Measurements from ENCODE around the gene EPN2. TPM values are rescaled to one million over a fixed set of nuclear protein-coding genes. Genes with fewer than 3 reads are reported as not detected.

Gene EPN2
- polyA plus RNA-seq, 1 donor (not counting 4 experiments of a cell fraction or from before 2014, with no cell fraction given), result 30.2 TPM

DNA sequence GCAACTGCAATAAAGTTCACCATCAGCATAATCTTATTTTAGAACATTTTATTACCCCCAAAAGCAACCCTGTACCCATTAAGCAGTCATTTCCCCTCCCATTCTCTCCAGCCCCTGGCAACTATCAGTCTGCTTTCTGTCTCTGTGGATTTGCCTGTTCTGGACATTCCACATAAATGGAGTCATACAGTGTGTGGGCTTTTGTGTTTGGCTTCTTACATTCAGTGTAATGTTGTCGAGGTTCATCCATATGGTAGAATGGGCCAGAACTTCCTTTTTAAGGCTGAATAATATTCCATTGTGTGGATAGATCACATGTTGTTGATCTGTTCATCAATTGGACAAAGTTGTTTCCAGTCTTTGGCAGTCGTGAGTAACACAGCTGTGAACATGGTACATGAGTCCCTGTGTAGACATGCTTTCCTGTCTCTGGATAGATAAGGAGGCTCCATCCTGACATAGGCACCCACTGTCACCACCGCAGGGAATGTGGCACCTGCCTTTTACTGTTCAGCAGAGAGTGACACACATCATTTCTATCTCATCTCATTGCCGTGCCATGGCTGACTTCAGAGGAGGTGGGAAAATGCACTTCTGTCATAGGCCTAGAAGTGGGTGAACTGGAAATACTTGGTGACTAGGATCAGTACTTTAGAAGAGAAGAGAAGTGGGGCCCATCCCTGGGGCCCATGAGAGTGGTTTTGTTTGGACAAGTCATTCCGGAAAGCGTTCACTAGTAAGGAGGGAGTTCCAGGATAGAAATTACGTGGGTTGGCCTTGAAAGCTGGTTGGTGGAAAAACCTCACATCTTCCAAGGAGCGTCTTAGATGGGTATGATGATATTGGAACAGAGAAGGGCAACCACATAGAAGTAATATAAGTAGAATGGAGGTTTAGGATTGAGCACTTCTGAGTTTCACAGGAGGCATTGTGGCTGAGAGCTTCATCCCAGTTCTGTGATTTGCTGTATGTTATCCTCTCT lies 25.8 kb downstream of the EPN2 start:
- Histone ChIP-seq H3K4me2 (ENCODE audit: control insufficient read depth, extremely low read depth, insufficient read depth, low read depth, low read length) (peak overlapping the region; percentile 57), H3K27me3 (ENCODE audit: control insufficient read depth, extremely low read depth, insufficient read depth, low read length) (no peaks in the 10 kb centered on the region), H3K9ac (ENCODE audit: control insufficient read depth, extremely low read depth, insufficient read depth, low read length) (peak overlapping the region; percentile 10), H3K9me3 (ENCODE audit: control insufficient read depth, low read depth, low read length) (no peaks in the 10 kb centered on the region), H3K4me3 (ENCODE audit: control insufficient read depth in 2 of 3, extremely low read depth in 1 of 3, insufficient read depth in 2 of 3, low read depth in 1 of 3, low read length in 3 of 3) (no peak overlapping the region), H2AFZ (ENCODE audit: control insufficient read depth, low read length) (no peak overlapping the region), H3K4me1 (ENCODE audit: control insufficient read depth, extremely low read depth, insufficient read depth, low read length) (peaks cover 30% of the 10 kb centered on the region), H3K79me2 (ENCODE audit: control insufficient read depth, insufficient read depth, low read length) (peaks cover 53% of the 10 kb centered on the region), H3K27ac (ENCODE audit: control insufficient read depth, insufficient read depth, low read length) (peak overlapping the region; percentile 82), H3K36me3 (ENCODE audit: control insufficient read depth in 2 of 2, extremely low read depth in 1 of 2, insufficient read depth in 2 of 2, low read length in 2 of 2) (peaks cover 2% of the 10 kb centered on the region in 2 experiments), H4K20me1 (ENCODE audit: control insufficient read depth, extremely low read depth, insufficient read depth, low read length) (peaks cover 12% of the 10 kb centered on the region), H3K9me1 (ENCODE audit: control insufficient read depth, extremely low read depth, insufficient read depth, low read length) (peaks cover 10% of the 10 kb centered on the region)
- dilution Hi-C loops (cut with MboI; ENCODE audit: extremely low pct_ligation_motif_present, low sequenced_read_pairs), result no loop called here
- FAIRE-seq (peak; percentile 71), DNase-seq (ENCODE audit: low read depth, low spot score) (no peak)
- TF ChIP-seq EZH2 (IDR thresholded peaks at IDR 0.05; ENCODE audit: low read length) (no peak), CTCF (optimal IDR thresholded peaks at IDR 0.05 in 1 of 3, IDR thresholded peaks at IDR 0.05 in 1 of 3, conservative IDR thresholded peaks at IDR 0.05 in 1 of 3; ENCODE audit: extremely low read depth in 1 of 3, insufficient read depth in 2 of 3, low read length in 3 of 3) (no peak)

DNA sequence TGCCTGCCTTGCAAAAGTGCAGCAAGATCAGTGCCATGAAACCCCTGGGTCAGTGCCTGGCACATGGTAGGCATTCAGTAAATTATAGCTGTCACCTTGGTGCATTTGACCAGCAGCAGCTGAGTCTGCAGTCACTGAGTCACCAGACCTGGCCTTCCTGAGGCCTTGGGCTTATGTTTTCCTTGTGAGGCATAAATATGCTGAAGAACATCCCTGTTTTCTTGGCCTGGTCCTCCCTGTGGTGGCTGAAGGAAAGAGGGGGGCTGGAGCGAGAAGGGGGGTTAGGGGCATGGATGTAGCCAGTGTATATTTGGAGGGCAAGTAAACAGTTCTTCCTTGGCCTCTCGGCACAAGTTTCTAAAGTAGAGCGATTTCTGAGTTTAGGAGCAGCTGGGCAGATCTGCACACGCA lies 26.5 kb downstream of the EPN2 start:
- Histone ChIP-seq H3K4me1 (ENCODE audit: control insufficient read depth, extremely low read depth, insufficient read depth, low read length) (peaks cover 30% of the 10 kb centered on the region), H3K9ac (ENCODE audit: control insufficient read depth, extremely low read depth, insufficient read depth, low read length) (peak overlapping the region; percentile 10), H4K20me1 (ENCODE audit: control insufficient read depth, extremely low read depth, insufficient read depth, low read length) (peaks cover 12% of the 10 kb centered on the region), H3K4me2 (ENCODE audit: control insufficient read depth, extremely low read depth, insufficient read depth, low read depth, low read length) (peak overlapping the region; percentile 57), H3K36me3 (ENCODE audit: control insufficient read depth in 2 of 2, extremely low read depth in 1 of 2, insufficient read depth in 2 of 2, low read length in 2 of 2) (peaks cover 2 to 3% of the 10 kb centered on the region in 2 experiments), H2AFZ (ENCODE audit: control insufficient read depth, low read length) (no peak overlapping the region), H3K79me2 (ENCODE audit: control insufficient read depth, insufficient read depth, low read length) (peaks cover 47% of the 10 kb centered on the region), H3K4me3 (ENCODE audit: control insufficient read depth in 2 of 3, extremely low read depth in 1 of 3, insufficient read depth in 2 of 3, low read depth in 1 of 3, low read length in 3 of 3) (no peak overlapping the region), H3K9me1 (ENCODE audit: control insufficient read depth, extremely low read depth, insufficient read depth, low read length) (peaks cover 5% of the 10 kb centered on the region), H3K27me3 (ENCODE audit: control insufficient read depth, extremely low read depth, insufficient read depth, low read length) (no peaks in the 10 kb centered on the region), H3K9me3 (ENCODE audit: control insufficient read depth, low read depth, low read length) (no peaks in the 10 kb centered on the region), H3K27ac (ENCODE audit: control insufficient read depth, insufficient read depth, low read length) (peak overlapping the region; percentile 82)
- FAIRE-seq (peak; percentile 71), DNase-seq (ENCODE audit: low read depth, low spot score) (no peak)
- dilution Hi-C loops (cut with MboI; ENCODE audit: extremely low pct_ligation_motif_present, low sequenced_read_pairs), result no loop called here
- TF ChIP-seq EZH2 (IDR thresholded peaks at IDR 0.05; ENCODE audit: low read length), result no peak
- TF ChIP-seq CTCF (optimal IDR thresholded peaks at IDR 0.05 in 1 of 3, IDR thresholded peaks at IDR 0.05 in 1 of 3, conservative IDR thresholded peaks at IDR 0.05 in 1 of 3; ENCODE audit: extremely low read depth in 1 of 3, insufficient read depth in 2 of 3, low read length in 3 of 3), result no peak

All from keratinocyte (primary cell).